Measurements from ENCODE around the gene CDX2. TPM values are rescaled to one million over a fixed set of nuclear protein-coding genes. Genes with fewer than 3 reads are reported as not detected.

The CDX2 gene
- total and polyA plus RNA-seq, 9 of the 15 experiments (the other 6 are each of a cell fraction or from before 2014, with no cell fraction given), result 0.04 TPM; not detected in 8

- Histone ChIP-seq H2AFZ (ENCODE audit: low read depth, low read length) (no peak within 1 kb of the TSS), H3K79me2 (ENCODE audit: control insufficient read depth, insufficient read depth, low read length) (no peaks in the 10 kb centered on the region), H3K4me2 (ENCODE audit: insufficient read depth, low read length) (no peak within 1 kb of the TSS), H3K9ac (ENCODE audit: insufficient read depth in 1 of 2, low read depth in 2 of 2, low read length in 2 of 2) (no peak within 1 kb of the TSS), H3K36me3 (ENCODE audit: control insufficient read depth, insufficient read depth, low read length) (no peaks in the 10 kb centered on the region), H3K4me3 (no peak within 1 kb of the TSS), H3K9me1 (ENCODE audit: control insufficient read depth, insufficient read depth, low read length) (no peaks in the 10 kb centered on the region), H3K27me3 (ENCODE audit: control insufficient read depth in 2 of 2, insufficient read depth in 2 of 2, low read length in 2 of 2) (peaks cover 11 to 62% of the 10 kb centered on the region in 2 experiments; a peak in 4 of 5 replicates), H3K9me3 (replicated peaks; ENCODE audit: control insufficient read depth, insufficient read depth, low read depth, low read length) (no peaks in the 10 kb centered on the region), H3K27ac (ENCODE audit: extremely low read depth, low read depth, low read length) (no peak within 1 kb of the TSS), H4K20me1 (replicated peaks; ENCODE audit: control insufficient read depth, insufficient read depth, low read length) (no peaks in the 10 kb centered on the region), H3K4me1 (replicated peaks in 1 of 2; ENCODE audit: control insufficient read depth in 2 of 2, insufficient read depth in 2 of 2, low read length in 2 of 2) (peaks cover 0 to 9% of the 10 kb centered on the region in 2 experiments; a peak in 2 of 5 replicates)
- no TSS peak for BruUV-seq (replicated peaks)
- WGBS (ENCODE audit: insufficient coverage, low coverage, missing lambda C conversion rate), result 10% methylated on average over 23 of the region's 76 CpGs
- in situ Hi-C loops (cut with MboI) (no loop called here), intact Hi-C loops (cut with micrococcal nuclease) (no loop called here)
- ATAC-seq (peak; percentile 84; the same call in 1 of the 3 replicates), DNase-seq (ENCODE audit: extremely low read depth in 1 of 4, low spot score in 3 of 4) (peak in 1 of 4 experiments; percentile 2), FAIRE-seq (no peak)
- ChIA-PET POLR2A (interaction anchor here (0.6 kb wide), 1 partner anchor 27 kb away, joined by 3 read pairs; no protein-coding TSS in a partner anchor), CTCF (ENCODE audit: low intra/inter-chr PET ratio) (no interaction called here)
- TF ChIP-seq ILK (tag; IDR thresholded peaks at IDR 0.05; ENCODE audit: borderline replicate concordance, low read depth), result no peak
- peak; percentile 9 for TF ChIP-seq RBM25 (IDR thresholded peaks at IDR 0.05; ENCODE audit: low read depth, low read length, severe bottlenecking)
- TF ChIP-seq MCM5 (IDR thresholded peaks at IDR 0.05; ENCODE audit: low read depth), result no peak
- TF ChIP-seq, protein P1, sequence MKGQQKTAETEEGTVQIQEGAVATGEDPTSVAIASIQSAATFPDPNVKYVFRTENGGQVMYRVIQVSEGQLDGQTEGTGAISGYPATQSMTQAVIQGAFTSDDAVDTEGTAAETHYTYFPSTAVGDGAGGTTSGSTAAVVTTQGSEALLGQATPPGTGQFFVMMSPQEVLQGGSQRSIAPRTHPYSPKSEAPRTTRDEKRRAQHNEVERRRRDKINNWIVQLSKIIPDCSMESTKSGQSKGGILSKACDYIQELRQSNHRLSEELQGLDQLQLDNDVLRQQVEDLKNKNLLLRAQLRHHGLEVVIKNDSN (CRISPR knock-in tag; IDR thresholded peaks at IDR 0.05), result peak; percentile 51; the same call in 1 of the 2 replicates
- no peak for TF ChIP-seq ZNF134 (CRISPR knock-in tag; conservative IDR thresholded peaks at IDR 0.05)
- TF ChIP-seq E2F8 (IDR thresholded peaks at IDR 0.05; ENCODE audit: low read depth, partially characterized antibody), result no peak
- peak; percentile 82; the same call in 1 of the 2 replicates for TF ChIP-seq USF2 (CRISPR knock-in tag; IDR thresholded peaks at IDR 0.05)
These were observed 49.0 kb downstream of the CDX2 start, which contains the start of gene PDX1 for GRCh38 chr13:27919934-27920676. Gene PDX1, plus strand, starts transcription at chr13:27920000. Its CDS starts 139 bp downstream, at chr13:27920139.

Data from K562 (cell line).